NCI-H187 treated with DMSO at 0.1 percent for 48 hours (cell line): ENCODE results near the gene SNX3.
"Not testable (repeated sequence)": the region's sequence is repeated elsewhere in the genome, so short reads cannot be mapped to it uniquely, and the experiment has no call there.

ENCODE experiments used
- DNase-seq: peaks from one replicate; lab custom pipeline; 2025; lab: John Stamatoyannopoulos, UW

Gene SNX3

DNA sequence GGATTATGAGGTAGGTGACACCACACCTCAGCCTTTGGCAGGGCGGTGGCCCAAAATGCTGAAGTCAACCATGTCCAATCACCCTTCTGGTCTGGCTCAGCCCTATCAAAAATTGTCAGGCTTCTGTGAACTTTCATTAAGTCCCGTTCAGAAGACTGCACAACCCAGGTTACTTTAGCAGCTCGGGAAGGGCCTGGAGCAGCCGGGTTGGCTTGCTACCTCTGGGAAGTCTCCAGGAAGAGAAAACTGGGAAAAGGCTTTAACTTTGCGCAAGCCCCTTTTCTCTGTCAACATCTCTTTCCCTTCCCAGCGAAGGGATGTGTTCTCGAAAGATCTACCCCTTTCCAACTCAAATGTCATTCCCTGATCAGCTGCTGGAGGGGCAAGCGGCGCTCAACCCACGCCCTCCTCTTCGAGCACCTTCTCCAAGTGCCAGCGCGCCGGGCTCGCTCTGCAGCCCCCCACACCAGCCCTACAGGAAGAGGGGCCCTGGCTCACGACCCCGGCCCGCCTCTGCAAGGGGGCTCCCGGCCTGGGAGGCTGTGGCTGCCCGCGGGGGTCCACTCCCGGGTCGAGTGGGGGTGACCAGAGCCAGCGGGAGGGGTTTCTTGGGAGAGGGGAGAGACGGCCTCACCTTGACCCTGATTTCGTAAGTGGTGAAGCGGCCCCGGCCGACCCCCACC is 573 bp downstream of the SNX3 start:
- no peak for DNase-seq

DNA sequence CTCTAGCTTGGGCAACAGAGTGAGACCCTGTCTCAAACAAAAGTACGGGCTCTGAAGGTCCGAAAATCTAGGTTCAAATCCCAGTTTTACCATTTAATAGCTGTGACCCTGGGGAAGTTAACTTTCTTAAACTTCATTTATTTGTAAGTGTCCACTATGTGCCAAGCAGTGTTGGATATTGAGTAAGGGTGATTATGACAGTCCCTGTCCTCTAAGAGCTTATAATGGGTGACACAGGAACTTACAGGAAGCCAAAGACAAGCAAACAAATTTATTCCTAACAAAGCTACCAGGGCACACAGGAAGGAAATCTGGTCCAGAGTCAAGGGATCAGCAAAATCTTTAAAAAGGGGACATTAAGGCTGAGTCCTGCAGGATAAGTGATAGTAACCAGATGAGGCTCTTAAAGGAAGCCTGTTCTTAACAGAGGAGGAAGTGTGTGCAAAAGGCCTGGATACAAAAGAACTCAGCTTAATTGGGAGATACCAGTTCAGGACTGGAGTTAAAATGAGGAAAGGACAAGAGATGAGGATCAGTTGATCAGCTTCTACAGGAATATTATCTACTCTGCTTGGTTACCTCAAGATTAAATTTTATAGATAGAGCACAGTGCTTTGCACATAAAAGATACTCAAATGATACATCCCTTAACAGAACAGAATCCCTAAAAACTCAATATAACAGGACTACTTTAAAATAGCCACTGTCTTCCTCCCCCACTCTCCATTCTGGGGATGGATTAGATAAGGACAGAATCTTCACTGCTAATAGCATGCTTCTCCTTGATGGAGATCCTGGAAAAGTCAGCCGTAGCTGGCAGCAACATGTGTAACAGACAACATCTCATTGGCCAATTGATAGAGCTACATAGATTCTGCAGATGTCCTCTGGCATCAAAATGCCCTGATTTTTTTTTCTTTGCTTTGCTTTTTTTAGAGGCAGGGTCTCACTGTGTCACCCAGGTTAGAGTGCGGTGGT is 6.1 kb downstream of the SNX3 start:
- DNase-seq = no peak

DNA sequence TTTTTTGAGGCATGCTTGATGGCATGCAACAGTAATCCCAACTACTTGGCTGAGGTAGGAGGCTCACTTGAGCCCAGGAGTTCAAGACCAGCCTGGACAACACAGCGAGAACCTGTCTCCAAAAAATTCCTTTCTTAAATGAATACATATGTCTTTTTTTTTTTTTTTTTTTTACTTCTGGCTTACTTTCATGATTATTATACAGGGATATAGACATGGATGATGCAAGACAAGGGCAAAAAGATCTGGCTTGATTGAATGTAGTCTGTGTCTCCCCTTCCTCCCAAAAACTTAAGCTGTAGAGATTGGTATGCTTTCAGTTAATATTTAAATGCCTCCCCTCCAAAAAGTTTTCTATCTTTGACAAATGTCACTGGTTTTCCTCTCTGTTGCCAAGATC is 7.6 kb downstream of the SNX3 start:
- DNase-seq = no peak

DNA sequence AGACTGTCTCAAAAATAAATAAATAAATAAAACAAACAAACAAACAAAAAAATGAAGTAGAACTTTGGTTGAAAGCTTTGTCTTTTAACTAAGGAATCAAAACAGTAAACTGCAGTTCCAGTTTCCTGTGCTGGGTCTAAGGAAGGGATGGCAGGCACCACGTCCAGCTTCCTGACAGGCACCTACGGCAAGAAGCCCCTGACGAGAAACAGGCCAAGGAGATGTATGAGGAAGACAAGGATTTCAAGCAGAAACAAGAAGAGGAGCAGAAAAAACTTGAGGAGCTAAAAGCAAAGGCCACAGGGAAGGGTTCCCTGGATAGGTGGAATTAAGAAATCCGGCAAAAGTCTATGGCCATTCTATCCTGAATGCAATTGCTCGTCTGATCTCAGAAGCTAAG is 8.8 kb downstream of the SNX3 start:
- no peak for DNase-seq

DNA sequence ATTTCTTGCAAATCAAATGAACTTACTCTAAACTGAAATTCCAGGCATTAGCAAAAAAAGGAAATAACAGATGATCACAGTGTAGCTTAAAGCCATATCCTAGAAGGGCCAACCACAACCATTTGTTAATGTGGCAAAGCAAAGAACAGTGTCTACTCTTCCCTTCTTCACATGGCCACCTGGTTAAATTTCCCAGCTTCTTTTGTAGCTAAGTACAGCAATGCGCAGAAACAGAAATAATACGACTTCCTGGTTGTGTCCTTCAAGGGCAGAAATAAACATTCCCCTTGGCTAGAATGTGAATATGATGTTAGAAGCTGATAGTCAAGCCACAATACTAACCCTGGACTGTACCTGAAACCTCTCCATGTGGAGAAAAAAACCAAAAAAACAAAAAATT is 9.6 kb downstream of the SNX3 start:
- no peak for DNase-seq

DNA sequence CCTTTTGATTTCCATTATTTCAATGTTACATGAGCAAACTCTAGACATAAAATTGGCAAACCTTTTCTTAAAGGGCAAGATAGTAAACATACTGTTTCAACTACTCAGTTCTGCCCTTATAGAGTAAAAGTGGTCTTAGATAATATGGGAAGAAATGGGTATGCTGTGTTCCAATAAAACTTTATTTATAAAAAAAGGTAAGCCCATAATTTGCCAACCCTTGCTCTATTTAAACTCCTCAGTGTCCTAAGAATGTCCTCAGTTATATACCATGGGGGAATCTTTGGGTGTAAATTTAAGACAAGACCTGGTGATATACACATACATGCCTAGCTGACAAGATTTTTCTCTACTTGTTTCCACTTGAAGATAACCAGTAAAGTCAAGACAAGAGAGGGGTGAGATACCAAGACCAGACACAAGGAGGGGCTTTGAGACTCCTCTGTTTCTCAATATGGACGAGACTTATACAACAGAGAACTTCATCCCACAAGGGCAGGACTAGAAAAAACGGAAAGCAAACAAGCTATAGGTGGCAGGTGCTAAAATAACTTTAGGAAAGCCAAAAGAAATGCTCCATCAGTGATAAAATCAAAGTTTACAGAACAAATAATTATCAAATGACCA is 10.5 kb downstream of the SNX3 start:
- DNase-seq = no peak

DNA sequence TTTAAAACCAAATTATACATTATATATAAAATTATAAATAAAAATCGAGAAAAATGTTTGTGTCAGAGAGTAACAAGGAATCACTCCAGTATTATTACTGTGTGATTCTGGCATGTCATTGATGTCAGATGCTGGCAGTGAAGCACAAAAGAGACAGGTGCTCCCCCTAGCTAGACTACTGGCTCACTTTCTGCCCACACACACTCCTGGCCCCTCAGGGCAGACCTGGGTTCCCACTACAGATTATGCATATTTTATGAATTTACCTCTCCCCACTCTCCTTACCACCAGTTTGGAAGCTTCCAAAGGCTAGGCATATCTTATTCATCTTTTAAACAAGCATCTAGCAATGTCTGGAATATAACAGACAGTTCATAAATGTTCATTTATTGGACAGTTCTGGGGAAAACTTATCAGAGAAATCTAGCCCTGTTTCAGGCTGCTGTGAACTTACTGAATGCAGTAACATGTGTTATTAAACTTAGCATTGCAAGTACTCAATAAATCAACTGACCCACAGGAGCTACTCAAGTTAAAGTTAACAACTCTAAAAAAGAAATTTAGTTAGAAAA is 12.8 kb downstream of the SNX3 start:
- DNase-seq = no peak

DNA sequence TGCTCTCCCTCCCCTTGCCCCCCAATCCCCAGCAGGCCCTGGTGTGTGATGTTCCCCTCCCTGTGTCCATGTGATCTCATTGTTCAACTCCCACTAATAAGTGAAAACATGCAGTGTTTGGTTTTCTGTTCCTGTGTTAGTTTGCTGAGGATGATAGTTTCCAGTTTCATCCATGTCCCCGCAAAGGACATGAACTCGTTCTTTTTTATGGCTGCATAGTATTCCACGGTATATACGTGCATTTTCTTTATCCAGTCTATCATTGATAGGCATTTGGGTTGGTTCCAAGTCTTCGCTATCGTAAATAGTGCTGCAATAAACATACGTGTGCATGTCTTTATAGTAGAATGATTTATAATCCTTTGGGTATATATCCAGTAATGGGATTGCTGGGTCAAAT is 15.7 kb downstream of the SNX3 start:
- not testable (repeated sequence) for DNase-seq

DNA sequence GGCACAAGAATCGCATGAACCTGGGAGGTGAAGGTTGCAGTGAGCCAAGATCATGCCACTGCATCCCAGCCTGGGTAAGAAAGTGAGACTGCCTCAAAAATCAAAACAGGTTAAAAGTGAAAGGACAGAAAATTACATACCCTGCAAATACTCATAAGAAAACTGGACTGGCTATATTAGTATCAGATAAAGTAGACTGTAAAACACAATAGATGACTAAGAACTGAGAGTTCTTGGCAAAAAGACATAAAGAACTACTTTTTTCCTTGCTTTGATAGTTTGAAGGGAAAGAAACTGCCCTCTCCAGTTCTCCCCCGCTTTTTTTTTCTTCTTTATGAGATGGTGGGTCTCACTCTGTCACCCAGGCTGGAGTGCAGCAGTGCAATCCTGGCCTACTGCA is 17.0 kb downstream of the SNX3 start:
- no peak for DNase-seq

DNA sequence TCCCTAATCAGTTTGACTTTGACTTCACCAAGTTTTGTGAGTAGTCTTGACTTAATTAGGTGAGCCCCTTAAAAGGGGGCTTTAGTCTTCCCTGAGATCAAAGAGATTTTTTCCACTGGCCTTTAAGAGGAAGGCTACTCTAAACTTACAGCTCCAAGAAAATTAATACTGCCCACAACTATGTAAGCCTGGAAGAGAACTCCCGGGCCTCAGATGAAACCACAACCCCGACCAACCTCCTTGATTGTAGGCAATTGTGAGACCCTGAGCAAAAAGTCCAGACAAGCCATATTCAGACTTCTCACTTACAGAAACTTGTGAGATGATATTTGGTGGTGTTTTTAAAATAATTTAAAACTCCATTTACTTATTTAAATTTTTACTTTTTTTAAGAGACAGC is 18.1 kb downstream of the SNX3 start:
- DNase-seq = no peak

DNA sequence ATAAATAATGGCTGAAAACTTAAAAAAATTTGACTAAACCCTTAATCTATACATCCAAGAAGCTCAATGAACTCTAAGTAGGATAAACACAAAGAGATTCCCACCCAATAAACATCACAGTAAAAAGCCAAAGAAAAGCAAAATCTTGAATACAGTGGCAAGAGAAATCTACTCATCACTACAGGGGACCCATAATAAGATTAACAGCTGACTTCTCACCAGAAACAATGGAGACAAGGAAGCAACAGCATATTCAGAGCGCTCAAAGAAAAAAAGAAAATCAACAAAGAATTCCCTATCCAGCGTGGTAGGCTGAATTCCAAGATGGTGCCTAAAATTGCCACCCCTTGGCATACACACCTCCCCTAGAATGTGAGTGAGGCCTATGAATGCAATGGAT is 18.6 kb downstream of the SNX3 start:
- DNase-seq = no peak

DNA sequence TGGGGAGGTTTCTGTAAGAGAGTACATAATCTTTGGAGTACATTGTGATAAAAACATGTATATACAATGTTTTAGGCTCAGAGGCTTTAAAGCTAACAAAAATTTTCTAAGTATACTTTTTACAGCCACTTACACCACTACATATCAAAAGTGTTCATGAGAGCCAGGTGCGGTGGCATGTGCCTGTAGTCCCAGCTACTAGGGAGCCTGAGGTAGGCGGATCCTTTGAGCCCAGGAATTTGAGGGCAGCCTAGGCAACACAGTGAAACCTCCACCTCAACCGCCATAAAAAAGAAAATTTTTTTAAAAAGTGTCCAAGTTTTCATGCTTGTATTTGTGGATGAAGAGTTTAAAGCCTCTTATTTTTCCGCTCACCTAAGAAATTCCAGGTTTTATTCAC is 22.5 kb downstream of the SNX3 start:
- DNase-seq = no peak

DNA sequence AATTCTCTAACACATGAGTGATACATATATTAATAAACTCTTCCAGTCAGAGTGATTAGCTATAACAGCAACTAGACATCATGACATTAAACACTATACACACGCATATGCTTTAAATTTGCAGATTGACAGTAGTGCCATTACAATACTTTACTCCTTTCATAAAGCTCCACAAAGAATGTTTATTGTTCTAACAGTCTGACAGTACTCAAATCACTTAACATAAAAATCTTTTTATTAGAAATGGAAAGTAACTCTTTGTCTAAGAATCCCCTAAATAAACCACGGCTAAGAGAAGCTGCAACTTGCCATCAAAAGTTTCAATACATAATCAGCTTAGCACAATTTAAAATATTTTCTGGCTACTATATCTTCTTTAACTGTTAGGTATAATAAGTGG is 24.0 kb downstream of the SNX3 start:
- DNase-seq = no peak

DNA sequence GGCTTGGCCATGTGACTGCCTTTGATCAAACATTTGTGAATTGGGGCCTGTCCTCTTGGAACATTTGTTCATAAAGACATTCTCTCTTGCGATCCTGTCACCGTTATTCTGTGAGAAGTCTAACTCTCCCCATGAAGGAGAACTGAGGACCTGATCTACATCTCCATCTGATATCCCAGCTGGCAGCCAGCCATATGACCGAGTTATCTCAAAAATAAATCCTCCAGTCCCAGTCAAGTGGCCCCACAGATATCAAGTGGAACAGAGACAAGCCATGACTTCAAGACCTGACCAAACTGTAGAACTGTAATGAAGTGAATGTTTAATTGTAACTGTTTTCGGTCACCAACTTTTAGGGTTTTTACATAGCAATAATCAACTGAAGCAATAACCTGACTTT is 25.7 kb downstream of the SNX3 start:
- DNase-seq = no peak

DNA sequence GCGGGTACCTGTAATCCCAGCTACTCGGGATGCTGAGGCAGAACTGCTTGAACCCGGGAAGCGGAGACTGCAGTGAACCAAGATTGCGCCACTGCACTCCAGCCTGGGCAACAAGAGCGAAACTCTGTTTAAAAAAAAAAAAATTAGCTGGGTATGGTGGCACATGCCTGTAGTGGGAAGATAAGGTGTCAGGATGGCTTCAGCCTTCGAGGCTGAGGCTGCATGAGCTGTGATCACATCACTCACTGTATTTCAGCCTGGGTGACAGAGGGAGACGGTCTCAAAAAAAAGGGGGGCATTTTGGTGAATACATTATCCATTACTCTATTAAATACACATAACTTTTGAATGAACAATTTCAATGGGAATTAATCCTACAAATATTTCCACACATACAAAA is 32.4 kb downstream of the SNX3 start:
- no peak for DNase-seq

DNA sequence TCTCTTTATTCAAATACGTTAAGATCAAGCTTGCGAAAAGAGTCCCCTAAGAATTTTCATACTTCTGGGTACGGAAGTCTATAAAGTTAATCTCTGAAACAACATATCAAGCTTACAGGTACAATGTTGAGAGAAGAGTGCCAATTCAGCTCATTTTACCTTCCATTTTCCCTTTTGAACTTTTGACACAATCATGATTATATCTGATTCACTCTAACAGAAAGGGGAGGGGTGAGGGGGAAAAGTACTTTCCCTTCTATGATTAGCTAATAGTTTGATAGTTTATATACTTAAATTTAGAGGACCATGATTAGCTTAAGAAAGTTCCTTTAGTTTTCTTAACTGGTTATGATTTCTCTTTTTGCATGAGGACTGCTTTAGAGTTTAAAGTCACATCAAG is 33.5 kb downstream of the SNX3 start:
- DNase-seq = no peak

DNA sequence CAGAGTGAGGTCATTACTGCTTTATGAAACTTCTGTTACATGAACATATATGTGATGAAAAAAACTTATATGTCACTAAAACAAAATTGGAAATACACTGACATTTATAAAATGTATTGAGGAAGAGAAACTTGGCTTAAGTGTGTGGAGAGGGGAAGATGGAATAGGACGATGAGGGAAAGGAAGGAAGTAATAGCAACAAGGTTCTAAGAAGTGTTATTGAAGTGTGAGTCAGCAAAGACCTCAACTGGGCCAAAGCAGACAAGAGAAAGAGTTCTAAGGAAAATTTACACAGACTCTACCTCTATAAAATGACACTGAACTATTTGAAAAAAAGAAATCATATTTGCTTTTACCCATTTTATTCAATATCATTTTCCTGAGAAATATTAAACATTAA is 38.3 kb downstream of the SNX3 start:
- no peak for DNase-seq

DNA sequence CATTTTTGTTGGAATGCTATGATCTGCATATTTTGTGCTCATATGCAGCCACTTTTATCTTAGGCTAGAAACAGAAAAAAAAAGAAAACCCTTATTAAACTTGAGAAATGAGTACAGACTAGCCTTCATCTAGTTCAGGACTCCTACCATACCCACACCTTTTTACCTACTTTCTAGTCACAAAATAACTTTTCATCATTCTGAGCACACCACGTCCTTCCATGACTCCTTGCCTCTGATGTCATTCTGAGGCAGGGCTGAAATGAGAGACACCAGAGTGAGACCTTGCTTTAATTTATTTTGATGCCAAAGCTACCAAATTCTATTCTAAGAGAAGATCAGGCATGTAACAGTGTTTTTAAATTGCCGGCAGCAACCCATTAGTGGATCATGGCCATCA is 38.8 kb downstream of the SNX3 start:
- no peak for DNase-seq

DNA sequence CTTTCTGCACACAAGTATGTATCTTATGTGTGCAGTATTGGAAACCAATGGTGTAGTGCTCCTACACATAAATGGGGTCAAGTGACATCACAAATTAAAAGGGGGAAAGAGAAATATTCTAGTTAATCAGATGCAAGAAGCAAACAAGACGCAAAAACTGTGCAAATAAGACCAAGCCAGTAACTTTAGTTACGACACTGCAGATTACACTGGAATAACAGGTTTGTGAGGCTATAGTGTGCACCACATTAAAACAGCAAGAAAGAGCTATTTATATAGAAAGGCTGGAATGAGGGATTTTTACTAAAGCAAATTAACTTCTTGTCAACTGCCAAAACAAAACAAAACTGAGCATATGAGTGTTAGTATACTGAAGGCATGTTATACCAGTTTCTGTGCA is 49.2 kb downstream of the SNX3 start:
- no peak for DNase-seq

DNA sequence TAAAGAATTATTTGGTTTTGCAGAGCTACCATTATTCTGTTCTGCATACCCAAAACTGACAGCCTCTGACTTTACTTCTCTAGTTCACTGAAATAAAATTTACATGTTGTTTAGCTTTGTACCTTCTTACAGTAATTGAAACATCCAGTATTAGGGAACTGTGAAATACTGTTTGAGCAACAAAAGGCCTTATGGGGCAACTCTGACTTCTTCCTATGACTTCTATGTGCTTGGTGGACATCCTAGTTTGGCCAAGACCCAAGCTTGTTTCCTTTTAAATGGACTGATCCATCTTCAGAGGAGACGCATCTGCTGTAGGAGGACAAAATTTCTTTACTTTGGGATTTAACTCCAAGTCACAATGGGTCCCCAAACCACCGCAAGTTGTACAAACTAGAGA is 50.3 kb downstream of the SNX3 start:
- DNase-seq = no peak

DNA sequence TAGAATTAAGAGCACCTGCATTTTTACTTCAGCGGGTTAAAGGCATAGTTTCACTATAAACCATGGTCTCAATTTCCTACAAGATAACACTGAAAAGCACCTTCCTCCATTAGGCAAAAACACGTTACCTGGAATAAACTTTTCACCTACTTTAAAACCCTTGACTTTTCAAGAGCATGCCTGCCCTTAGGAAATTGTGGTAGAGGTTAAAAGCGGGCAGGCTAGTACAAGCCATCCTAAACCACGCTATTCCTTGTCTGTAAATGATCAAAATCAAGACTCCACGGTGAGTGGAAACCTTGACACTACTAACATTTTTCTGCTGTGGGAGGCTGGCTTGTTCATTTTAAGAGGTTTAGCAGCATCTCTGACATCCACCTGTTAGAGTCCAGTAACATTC is 51.1 kb downstream of the SNX3 start:
- DNase-seq = no peak

DNA sequence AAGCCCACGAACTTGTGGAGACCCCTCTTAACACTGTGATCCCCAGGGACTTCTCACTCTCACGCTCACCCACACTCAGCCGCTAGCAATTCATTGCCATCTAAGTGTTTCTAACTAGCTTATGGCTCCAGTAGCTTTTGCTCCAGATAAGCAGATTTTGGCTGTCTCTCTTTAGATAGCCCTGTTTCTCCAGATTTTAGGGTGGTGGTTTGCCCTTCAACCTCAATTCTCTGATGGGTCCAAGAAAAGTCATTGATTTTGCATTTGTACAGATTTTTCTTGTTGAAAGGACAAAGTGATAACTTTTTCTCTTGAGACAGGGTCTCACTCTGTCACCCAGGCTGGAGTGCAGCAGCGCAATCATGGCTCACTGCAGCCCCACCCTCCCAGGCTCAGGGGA is 53.8 kb downstream of the SNX3 start:
- no peak for DNase-seq
